Stimulated activated CD8-positive, alpha-beta memory T cell treated with anti-CD3 and anti-CD28 coated beads, Interleukin-4, amount 100 ng/mL, for 24 hours (primary cell): ENCODE measurements around the gene PSMG4.

ENCODE experiments used
- DNase-seq: peaks from one replicate; pipeline ENCODE4 v3.0.0-alpha.2; 2020; ENCODE audit warnings: low read depth

Gene PSMG4

DNA sequence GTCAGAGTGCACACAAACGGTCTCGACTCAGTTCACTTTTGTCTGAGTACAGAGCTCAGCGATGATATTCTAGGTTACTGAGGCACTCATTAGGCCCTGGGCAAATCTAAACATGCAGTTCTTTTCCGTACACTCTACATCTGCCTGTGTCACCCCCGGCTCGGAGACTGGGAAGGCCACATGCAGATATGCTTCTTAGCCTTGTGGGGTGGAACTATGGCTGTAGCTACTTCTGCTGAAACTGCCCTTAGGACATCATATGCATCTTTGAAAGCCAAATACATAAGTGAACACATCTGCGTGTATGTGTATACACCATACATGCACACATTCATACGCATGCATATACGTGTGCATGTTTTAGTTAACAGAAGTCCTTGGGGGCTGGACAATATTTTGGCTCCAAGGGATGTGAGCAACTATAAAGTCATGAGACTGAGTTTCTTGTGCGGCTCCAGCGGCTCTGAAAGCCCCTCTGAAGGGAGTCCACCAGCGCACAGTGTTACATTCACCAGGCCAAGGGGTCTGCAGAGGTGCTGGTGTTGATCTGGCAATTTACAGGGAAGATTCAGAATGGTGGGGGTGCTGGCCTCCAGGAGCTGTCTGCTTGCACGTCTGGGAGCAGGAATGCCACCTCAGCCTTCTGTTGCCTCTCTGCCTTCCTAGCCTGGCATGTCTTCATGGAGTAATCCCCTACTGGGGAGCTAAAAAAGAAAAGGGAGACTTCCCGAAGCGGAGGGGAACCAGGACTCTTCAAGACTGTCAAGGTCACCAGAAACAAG lies 31.6 kb downstream of the PSMG4 start:
- DNase-seq, result no peak

DNA sequence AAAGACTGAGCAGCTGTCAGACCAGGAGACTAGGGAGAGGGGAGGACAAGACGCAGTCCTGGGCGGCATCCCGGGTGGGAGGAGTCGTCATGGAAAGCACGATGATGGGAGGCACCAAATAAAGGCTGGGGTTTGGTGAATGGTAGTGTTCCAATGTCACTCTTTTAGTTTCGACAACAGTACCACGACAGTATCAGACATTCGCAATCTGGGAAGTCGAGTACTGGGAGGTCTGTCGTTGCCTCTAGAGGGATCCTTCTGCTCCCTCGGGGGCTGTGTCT lies 32.1 kb downstream of the PSMG4 start:
- no peak for DNase-seq

GRCh38 chr6:3291346-3291745 lies 32.6 kb downstream of the PSMG4 start:
- DNase-seq, result no peak

GRCh38 chr6:3291987-3292386 lies 33.2 kb downstream of the PSMG4 start:
- no peak for DNase-seq

DNA sequence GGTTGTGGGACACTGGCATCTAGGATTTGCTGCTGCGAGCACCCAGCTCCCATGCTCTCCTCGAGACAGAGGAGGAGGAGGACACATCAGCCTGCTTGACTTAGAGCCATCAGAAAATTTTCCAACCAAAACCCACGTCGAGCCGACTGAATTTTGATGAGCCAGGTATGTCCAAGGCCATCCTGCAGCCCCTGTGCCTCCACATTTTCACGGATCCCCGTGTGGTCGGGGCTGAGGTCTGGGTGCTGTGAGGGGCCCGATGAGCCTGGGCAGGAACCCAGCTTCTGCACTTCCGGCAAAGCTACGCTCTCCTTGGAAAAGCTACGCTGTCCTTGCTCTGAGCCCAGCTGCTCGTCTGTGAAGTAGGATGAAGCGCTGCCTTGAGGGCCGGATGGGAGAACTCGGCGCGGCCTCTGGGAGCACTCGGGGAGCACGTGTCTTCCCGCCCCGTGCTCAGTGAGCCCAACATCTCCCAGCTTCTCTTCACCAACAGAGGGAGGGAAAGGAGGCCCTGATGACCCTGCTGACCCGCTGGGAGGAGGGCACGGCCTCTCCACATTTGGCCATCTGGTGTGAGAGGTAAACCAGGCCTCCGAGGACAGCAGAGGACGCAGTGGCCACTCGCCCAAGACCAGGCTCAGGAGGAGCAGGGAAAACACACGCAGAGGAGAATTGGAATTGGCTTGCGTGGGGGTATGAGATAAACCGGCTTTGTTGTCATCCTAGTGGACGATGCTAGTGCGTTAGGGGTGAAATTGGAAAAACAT lies 33.9 kb downstream of the PSMG4 start:
- DNase-seq, result no peak

- no peak for DNase-seq
Measured at GRCh38 chr6:3293271-3294155, 34.8 kb downstream of the PSMG4 start.

- no peak for DNase-seq
Measured at GRCh38 chr6:3294396-3294795, 35.6 kb downstream of the PSMG4 start.

DNA sequence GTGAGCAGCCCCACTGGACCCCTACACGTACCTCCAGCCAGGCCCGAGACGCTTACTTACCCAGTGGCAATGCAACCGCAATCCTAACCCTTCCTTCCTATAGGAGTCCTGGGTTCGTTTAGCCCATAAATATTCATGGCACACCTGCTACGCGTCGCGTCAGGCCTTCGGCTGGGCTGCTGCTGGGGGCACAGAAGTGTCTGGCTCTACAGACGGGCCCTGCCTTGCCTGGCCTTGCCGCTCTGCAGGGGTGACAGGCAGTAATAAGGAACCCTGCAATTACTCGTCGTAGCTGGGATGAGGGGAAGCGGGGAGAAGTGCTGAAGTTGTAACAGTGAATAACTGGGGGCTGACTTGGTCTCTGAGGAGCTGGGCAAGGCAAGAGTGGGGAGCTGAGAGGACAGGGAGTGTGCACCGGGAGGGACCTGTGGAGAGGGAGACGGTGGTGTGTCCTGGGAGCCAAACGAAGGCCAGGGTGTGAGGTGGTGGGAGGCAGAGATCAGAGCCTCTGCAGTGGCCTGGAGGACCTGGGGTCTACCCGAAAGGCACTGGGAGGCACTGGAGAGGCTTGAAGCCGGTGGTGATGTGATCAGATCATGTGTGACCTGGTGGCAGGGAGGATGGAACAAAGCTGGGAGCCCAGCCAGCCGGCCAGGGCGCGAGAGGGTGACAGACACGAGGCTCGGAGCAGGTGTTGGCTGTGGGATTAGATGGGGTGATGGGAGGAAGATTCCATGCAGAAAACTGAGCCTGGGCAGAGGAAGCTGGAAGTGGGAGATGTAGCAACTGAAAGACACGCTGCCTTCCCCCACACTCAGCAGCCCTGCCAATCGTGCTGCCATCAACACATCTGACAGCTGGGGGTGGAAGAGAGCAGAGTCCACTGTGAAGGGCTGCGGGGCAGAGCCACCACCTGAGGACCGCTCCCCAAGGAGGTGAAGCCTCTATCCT lies 36.4 kb downstream of the PSMG4 start:
- no peak for DNase-seq

DNA sequence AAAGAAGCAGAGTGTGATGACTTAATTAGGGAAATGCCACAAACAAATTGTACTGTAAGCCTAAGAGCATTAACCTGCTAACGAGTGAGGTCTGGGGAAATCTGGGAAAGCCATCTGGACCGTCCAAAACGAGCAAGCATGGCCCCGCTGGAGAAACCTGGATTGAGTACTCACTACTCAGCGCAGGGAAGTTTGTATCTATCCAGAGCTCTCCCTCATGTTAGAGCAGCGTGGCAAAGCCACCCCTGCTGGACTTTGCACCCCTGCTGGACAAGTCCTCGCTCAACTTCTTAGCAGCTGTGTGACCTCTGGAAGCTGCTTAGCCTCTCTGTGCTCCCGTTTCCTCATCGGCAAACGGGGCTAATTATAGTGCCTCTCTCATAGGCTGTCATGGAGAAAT lies 37.3 kb downstream of the PSMG4 start:
- DNase-seq, result no peak

DNA sequence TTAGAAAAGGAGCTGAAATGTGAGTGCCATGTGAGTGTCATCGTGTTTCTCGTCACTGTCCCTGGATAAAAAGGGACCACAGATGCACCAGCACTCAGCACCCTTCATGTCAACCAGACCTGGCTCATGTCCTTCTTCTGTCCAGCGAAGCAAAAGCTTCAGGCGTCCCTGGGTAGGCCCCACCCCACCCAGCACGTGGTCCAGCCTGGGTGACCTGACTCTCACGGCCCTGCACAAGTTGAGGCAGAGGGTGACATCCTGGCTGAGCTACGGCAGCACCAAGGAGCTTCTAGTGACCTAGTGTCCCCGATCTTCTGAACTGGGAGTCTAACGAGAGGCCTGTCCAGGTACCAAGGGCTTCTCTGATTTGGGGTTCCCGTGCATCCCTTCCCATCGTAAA lies 37.8 kb downstream of the PSMG4 start:
- DNase-seq, result no peak

DNA sequence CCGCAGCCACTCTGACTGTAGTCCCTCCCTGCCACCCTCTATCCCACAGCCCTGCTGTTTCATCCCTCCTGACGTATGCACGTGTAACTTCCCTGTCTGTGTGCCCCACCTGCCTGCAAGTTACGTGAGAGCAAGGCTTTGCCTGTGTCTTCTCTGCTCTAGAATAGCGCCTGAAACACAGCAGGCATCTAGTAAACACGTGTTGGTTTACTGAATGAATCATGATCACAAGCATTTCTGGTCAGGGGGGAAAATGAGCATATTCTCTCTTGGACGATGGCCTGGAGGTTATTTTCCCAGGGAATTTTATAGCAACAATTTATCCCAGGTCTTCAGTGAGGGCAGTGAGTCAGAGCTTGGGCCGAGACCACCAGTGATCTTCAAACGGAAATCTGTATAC lies 38.3 kb downstream of the PSMG4 start:
- no peak for DNase-seq

GRCh38 chr6:3297909-3298308 lies 39.2 kb downstream of the PSMG4 start:
- DNase-seq, result no peak

DNA sequence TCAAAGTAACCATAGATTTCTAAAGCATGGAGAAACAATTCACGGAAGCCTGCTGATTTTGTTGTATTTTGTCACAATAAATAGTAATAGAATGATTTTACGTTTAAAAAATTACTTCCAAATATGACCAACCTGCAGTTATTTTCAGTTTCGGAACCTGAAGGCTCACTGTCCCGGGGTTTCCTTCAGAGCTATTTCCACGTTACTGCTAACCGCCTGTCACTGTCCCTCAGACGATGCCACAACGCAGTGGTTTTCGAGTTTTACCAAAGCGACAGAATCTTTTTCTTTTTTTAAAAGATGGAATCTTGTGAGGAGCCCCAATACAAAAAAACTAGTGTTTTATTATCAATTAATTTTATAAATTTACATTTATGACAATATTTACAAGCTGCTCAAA lies 40.5 kb downstream of the PSMG4 start:
- no peak for DNase-seq

GRCh38 chr6:3301506-3301905 lies 42.8 kb downstream of the PSMG4 start:
- DNase-seq, result no peak

DNA sequence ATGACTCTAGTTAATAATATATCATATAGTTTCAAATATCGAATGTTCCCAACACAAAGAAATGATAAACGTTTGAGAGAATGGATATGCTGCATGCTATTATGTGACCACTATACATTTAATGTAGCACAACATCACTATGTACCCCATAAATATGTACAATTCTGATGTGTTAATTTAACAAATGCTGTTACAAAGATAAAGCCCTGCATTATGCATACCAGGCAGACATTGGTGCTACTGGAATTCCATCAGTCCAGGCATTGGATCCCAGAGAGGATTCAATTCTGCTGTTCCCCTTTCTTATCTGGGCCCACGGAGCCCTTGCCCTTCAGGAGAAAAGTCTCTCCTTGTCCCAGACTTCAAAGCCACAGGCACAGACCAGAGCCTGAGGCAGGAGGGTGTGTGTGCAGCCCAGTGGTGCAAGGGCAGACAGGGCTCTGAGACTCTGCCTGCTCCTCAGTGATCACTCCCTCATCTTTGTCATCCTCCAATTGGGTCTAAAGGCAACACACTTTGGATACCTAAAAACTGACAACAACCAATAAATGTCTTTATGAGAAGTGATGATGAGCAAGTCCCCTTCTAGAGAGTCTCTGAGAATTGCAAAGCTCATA lies 45.2 kb downstream of the PSMG4 start:
- DNase-seq, result no peak

DNA sequence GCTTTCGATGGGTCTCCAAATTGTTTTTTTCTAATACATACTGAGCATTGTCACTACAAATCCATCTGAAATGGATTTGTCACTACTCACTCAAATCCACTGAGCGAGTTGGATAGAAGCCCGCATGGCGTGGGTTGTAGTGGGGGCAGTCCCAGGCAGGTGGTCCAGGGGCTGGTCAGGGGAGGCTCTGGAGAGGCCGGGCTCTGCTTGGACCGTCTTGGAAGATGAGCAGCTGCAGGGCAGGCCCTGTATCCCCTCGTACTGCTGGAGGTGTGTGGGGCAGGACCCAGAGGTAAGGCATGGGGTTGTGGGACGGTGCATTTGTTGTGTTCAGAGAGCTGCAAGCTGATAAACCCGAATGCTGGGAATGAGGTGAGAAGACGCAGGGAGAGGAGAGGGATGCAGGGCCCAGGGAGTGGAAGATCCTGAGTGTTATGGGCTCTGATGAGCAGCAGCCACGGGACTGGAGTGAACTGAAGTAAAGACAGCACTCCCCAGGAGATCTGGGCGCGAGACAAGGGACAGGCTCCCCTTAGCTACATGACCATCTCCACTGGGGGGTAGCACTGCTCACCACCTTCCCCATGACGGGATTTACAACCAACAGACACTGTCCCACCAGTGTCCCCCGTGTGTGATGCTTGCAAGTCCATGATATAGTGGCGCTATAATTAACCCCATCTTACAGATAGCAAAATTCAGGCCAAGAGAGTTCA lies 45.9 kb downstream of the PSMG4 start:
- no peak for DNase-seq

- DNase-seq, result no peak
Measured at GRCh38 chr6:3305216-3305565, 46.4 kb downstream of the PSMG4 start.

DNA sequence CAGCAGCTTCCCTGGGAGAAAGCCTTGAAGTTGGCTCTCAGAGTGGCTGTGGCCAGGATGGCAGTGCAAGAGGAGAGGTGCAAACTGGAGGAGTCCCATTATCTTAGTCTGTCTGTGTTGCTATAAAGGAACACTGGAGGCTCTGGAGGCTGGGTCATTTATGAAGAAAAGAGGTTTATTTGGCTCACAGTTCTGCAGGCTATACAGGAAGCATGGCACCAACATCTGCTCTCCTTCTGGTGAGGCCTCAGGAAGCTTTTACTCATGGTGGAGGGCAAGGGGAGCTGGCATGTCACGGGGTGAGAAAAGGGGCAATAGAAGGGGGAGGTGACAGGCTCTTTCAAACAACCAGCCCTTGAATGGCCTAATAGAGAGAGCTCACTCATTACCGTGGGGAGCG lies 47.1 kb downstream of the PSMG4 start:
- no peak for DNase-seq

DNA sequence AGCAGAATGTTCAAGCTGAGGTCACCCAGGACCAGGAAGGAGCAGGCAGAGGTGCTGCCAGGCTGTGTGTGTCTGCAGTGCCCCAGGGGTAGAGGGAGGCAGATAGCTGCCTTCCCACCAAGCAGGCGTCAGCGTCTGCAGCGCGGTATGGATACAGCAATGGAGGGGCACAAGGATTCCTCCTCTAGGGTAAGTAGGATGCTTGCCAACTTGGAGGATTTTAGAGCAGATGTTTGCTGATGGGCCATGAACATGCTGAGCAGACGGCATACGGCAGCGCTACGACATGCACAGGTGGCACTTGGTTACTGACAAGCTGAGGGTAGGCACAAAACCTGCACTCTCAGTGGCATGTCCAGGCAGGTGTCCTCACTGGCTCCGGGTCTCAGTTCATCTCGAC lies 48.1 kb downstream of the PSMG4 start:
- DNase-seq, result no peak

DNA sequence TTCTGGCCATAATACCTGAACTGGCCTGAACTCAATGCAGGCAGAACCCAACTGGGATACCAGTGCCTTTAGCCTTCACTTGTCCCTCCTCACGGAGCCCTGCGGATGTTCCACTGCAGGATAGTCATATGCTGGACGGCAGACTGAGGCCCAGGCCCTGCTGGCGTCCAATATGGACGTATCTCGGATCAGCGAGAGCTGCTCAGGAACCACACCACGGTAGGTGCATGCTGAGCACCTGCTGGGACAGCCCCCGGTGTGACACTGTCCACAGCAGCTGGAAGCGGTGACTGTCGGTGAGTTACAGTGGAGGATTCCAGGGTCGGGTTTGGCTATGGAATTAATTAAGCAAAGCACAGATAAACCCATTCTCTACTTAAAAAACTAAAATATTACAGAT lies 48.7 kb downstream of the PSMG4 start:
- no peak for DNase-seq

DNA sequence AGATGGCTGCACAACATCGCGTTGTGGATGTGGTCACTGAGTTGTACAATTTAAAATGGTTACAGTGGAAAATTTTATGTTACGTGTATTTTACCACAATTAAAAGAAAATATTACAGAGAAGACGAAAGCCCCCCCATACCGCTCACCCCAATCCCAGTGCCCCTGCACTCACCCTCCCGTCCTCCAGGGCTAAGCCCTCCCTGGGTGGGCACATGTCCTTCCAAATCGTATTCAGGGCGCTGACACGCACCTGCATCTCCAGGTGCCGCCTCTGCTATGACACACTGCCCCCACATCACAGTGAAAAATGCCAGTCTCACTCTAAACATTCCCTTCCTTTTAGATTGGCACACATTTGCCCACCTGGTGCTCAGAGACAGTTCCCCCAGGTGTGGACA lies 49.4 kb downstream of the PSMG4 start:
- DNase-seq, result no peak
